GM19328 (cell line): ENCODE measurements around the gene NOTO.
"Not testable (repeated sequence)": the region's sequence is repeated elsewhere in the genome, so short reads cannot be mapped to it uniquely, and the experiment has no call there.

Source experiments
- ATAC-seq: cut with Tn5 transposase; IDR thresholded peaks from one replicate; pipeline ENCODE4 v1.9.1; 2021; ENCODE audit warnings: mild to moderate bottlenecking, moderate library complexity; ENCODE audit not compliant: unreplicated experiment

The NOTO gene

DNA sequence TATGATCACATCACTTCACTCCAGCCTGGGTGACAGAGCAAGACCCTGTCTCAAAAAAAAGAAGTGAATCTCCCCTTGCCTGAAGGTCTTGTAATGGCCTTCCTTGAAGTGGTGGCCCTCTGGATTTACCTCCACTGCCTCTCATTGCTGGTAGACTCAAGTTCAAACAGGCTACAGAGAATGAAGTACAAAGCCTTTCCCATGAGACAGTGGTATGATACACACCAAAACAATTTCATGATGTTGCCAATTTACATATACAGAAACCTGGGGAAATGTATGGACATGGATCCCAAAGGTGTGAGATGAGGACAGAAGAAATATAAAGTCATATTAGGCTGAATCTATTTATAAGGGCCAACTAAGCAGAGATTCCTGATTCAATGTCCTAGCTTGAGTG is 4.8 kb upstream of the NOTO start:
- no peak for ATAC-seq

DNA sequence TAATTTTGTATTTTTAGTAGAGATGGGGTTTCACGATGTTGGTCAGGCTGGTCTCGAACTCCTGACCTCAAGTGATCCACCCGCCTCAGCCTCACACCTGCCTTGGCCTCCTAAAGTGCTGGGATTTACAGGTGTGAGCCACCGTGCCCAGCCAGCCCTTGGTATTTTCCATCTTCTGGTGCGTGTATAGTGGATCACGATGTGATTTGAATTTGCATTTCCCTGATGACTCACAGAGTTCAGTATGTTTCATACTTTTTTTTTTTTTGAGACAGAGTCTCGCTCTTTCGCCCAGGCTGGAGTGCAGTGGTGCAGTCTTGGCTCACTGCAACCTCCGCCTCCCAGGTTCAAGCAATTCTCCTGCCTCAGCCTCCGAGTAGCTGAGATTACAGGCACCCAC is 2.1 kb upstream of the NOTO start:
- not testable (repeated sequence) for ATAC-seq

DNA sequence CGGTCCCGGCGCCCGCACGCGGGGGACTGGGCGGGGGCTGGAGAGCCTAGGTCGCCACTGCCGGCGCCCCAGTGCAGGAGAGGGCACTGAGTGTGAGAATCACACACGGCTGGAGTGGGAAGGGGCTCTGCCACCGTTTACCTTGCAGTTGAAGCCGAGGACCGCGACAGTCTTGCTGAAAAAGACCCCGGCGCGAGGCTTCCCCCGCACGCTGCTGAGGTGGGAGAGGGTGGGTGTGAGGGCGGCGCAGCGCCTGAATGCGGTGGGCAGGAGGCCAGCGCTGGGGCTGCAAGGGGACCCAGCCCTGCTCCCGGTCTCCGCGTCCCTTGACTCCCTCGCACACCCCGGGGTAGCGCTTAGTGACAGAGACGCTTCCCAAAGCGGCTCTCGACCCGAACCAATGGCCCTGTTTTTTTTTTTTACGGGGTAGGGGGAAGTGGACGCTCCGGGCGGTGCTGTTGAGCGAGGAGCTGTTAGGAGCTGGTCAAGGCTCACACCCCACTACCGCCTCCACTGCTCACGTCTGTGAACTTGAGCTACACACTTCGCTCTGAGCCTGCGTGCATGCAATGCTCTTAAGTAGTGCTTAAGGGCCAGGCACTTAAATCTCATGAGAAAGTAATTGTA is 794 bp downstream of the NOTO start:
- no peak for ATAC-seq

DNA sequence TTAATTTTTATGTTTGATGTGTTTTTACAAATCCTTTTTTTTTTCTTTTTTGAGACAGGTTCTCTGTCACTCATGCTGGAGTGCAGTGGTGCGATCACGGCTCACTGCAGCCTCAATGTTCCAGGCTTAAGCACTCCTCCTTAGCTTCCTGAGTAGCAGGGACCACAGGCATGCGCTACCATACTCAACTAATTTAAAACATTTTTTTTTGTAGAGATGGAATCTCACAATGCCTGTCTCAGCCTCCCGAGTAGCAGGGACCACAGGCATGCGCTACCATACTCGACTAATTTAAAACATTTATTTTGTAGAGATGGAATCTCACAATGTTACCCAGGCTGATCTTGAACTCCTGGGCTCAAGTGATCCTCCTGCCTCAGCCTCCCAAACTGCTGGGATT is 3.2 kb downstream of the NOTO start:
- no peak for ATAC-seq

DNA sequence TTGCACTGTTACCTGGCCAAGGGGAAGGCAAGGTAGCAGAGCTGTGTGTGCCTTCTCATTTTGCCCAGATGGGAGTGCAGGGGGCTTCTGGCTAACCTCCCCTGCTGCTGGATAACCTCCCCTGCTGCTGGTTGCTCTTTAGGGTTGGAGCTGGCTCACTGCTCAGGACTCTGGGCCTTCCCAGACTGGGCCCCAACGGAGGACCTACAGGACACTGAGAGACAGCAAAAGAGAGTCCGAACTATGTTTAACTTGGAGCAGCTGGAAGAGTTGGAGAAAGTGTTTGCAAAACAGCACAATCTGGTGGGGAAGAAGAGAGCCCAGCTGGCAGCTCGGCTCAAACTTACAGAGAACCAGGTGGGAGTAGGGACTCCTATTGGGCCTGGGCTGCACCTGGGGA is 5.9 kb downstream of the NOTO start:
- ATAC-seq, result no peak

DNA sequence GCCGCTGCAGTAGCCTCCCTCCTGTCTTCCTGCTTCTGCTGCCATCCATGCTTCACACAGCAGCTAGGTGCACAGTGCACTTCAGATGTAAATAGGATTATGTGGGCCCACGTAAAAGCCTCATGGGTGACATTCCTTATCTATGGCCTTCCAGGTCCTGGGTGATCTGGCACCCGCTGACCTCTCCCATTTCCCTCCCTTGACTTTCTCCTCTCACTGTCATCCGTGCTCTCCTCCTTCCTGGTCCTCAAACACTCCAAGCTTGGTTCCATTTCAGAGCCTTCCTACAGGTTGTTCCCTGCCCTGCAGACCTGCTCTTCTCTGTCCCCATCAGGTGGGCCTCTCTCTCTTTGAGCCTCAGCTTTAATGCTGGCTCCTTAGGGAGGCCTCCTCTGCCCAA is 7.6 kb downstream of the NOTO start:
- no peak for ATAC-seq

DNA sequence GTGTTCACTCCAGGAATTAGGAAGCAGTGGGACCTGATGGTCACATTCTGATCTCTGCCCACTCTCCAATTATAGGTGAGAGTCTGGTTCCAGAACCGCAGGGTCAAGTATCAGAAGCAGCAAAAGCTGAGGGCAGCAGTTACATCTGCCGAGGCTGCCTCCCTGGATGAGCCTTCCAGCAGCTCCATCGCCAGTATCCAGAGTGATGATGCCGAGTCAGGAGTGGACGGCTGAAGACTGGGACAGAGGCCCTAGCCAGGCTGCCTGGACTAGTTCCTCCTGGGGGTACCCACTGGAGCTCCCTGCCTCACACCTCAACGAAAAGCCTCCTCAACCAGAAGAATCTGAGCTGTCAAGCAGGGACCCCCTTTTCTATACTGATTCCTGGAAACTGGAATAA is 8.3 kb downstream of the NOTO start:
- no peak for ATAC-seq

DNA sequence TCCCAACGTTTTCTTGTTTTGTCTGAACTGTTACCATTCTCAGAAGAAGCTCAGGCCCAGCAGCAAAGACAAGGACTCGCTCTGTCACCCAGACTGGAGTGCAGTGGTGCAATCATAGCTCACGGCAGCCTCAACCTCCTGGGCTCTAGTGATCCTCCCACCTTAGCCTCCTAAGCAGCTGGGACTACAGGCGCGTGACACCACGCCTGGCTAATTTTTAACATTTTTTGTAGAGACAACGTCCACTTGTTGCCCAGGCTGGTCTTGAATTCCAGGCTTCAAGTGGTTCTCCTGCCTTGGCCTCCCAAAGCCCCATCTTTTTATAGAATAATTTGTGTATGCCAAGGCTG is 9.7 kb downstream of the NOTO start:
- ATAC-seq, result no peak

DNA sequence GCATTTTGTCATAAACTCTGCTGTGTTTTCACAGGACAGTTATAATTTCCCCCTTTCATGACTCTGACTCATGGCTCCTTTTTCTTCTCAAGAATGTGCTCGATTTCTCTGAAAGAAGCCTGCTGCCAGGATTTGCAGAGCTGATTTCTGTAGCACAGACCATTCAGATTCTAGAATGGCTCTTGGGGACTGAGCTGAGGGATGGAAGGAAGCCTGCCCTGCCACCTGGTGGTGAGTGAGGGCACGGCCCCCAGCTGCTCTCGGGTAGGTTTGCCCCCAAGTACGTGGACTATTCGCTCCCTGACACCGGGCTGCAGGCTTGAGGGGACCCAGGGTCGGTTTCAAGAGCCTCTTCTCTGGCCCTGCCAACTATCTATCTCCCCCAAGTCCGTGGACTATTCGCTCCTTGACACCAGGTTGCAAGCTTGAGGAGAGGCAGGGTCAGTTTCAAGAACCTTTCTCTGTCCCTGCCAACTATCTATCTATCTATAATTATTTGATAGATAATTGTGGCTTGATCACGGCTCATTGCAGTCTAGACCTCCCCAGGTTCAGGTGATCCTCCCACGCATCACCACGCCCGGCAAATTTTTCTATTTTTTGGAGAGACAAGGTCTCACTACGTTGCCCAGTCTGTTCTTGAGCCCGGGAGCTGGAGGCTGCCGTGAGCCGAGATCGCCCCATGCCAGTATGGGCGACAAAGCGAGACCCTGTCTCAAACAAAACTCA is 10.2 kb downstream of the NOTO start:
- peak; percentile 60 for ATAC-seq

DNA sequence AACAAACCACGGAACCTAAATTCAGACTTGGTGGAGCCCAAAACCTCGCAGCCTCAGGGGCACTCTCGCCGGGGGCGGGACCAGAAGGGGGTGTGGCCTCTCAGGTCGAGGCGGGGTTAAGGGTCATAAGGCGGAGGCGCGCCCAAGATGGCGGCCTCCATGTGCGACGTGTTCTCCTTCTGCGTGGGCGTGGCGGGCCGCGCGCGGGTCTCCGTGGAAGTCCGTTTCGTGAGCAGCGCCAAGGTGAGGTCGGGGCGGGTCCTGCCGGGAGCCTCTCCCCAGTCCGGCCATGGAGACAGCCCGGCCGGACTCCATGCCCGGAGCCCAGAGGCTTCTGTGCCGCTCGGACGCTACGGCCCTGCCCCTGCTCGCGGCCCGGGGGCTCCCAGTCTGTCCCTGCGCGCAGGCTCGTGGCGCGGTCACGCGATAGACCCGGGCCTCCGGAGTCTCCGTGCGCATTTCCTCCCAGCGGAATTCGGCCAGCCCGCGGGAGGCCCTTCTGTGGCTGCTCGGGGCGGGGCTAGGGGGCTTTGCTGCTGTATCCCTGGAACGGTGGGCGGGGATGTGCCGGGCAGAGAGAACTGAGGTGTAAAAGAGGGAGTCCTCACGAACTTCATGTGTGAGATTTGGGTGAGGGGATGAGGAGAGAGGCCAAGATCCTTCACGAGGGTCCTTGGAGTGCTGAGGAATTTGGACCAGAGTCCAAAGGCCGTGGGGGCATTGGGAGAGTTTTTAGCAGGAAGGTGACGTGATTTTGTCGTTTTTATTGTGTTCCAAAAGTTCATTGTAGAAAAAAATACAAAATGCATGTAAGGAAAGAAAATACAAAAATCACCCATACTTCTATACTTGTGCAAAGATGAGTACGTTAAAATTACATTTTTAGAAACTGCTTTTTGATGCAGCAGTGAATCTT is 12.0 kb downstream of the NOTO start, which contains the start of gene SMYD5:
Gene SMYD5, plus strand, starts transcription at position 126 of the 916 bp plus-strand sequence. Its CDS starts 22 bp downstream, at position 148.
- ATAC-seq, result peak; percentile 92

DNA sequence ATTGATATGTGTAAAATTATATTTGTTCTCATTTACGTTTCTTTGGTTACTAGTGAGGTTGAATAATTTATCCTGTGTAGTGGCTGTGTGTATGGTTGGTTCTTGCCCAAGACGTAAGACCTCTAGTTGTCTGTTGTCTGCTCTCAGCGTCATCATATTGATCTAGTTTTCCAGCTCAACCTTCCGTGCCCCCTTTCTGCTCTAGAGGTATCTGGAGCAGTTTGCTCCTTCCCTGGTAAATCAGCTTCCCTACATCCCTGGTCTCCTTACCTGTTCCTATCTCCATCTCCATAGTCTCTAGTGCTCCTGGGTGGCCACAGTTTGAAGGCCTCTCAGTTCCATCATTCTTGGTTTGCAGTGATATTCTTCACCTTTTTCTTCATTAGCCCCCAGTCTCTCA is 12.9 kb downstream of the NOTO start:
- no peak for ATAC-seq

DNA sequence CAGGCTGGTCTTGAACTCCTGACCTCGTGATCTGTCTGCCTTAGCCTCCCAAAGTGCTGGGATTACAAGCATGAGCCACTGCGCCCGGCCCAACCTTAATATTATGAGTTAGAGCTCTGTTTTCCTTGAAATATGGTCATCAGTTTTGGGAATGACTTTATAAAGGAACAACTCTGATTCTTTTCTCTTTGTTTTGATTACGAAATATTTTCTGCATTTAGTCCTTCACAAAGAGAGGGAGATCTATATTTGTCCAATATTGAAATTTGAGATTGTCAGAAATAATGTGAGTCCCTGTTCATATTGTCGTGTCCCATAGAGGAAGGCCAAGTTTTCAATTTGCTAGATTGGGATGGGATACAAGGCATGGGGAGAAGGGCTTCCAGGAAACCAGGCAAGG is 14.8 kb downstream of the NOTO start:
- ATAC-seq, result no peak

DNA sequence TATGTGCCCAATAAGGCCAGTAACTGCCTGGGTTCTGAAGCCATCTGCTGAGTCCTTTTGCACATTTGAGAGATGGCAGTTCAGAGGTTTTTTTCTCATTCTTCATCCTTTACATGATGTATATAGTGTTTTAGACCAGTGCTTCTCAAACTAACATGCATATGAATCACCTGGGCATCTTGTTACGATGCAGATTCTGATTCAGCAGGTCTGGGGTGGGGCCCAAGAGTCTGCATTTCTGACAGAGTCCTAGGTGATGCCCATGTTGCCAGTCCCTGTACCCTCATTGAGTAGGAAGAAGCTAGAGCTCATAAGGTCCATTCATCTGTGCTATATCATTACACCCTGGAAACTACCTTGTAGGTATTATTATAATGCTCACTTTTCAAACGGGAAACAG is 15.5 kb downstream of the NOTO start:
- no peak for ATAC-seq

DNA sequence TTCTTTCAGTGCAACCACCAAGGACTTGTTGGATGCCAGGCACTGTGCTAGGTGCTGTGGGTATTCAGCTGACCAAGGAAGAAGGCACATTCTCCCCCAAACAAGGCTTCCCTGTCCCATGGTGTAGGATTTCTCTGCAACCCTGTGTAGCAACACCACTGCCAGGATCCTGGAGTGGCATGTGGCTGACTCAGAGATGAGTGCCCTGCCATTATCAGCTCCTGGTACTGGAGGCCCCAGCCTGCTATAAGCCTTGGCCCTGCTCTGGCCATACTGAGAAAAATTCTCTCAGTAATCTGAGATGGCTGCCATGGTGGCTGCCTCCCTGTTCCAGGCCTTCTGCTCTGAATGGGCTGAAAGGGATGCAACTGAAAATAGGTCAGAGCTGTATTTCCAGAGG is 15.9 kb downstream of the NOTO start:
- ATAC-seq, result no peak

DNA sequence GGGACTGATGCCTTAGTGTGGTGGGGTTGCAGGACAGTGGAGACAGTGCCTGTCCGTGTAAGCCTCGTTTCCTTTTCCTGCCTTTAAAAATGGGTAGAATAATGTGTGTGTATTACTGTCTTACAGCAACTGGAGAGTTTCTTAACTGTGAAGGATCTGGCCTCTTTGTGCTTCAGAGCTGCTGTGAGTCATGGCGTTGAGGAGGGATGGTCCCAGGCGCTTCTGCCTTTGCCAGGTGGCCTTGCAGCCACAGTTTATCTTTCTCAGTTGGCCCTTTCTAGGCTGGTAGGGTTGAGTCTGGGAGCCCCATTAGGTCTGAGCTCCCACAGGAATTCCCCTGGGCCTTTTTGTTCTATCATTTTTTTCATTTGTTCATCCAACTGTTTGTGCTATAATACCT is 21.4 kb downstream of the NOTO start:
- ATAC-seq, result no peak

DNA sequence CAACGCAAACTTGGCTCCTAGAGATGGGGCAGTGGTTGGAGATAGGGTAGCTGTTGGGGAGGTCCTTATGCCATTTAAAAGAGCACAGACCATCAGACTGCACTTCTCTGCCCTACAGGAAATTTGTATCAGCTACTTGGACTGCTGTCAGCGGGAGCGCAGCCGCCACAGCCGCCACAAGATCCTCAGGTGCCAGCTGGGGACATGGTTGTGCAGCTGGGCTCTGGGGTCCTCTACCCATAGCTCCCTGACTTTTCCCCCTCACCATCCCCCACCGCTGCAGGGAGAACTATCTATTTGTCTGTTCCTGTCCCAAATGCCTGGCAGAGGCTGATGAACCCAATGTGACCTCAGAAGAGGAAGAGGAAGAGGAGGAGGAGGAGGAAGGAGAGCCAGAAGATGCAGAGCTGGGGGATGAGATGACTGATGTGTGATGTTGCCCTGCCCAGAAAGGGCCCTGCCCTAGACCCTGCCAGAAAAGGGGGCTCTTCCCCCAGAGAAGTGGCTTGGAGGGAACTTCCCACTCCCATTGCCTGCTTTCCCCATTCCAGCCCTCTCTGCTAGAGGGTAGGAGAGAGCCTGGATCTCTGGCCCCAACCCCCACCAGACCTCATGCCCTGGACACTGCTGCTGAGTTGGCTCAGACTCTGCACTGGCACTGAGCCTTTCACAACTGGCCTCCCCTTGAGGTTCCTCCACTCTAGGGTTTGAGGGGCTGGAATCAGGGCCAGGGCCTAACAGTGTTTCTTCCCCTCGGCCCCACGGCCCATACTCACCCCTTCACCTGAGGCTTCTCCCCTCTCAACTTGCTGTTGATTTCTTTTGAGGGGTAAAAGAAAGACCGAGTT is 23.4 kb downstream of the NOTO start:
- ATAC-seq, result no peak

DNA sequence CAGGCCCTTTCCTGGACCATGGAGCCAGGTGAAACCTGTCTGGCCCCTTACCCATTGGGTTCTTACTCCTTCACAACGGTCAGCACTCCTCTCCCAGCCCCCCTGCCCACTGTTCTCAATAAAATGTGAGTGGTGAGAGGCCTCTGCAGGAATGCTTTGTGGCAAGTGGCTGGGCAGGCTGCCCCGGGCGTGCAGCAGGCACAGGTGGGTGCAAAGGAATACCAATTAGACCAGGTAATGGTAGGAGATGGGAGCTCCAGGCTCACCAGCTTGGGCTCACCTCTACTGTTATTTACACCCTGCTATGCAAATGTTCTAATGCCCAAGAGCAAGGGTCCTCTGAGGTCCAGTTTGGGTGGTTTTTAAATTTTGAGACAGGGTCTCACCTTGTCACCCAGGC is 24.7 kb downstream of the NOTO start:
- ATAC-seq, result no peak

DNA sequence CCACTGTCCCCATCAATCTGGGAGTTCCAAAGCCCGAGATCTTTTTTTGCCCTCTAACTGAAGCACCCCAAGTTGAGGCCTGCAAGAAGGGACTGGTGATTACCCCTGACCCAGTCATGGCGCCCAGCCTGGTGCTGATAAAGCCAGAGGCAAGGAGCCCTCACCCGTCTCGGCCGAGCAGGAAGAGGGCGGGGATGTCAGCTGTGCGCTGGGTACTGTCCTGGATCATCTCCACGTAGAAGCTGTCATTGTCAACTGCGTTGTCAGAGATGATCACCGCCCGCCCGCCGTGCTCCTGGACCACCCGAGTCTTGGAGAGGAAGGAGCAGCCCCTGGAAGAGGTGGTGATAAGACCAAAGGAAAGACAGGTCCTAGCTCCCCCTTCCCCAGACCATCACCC is 26.3 kb downstream of the NOTO start:
- ATAC-seq, result no peak

DNA sequence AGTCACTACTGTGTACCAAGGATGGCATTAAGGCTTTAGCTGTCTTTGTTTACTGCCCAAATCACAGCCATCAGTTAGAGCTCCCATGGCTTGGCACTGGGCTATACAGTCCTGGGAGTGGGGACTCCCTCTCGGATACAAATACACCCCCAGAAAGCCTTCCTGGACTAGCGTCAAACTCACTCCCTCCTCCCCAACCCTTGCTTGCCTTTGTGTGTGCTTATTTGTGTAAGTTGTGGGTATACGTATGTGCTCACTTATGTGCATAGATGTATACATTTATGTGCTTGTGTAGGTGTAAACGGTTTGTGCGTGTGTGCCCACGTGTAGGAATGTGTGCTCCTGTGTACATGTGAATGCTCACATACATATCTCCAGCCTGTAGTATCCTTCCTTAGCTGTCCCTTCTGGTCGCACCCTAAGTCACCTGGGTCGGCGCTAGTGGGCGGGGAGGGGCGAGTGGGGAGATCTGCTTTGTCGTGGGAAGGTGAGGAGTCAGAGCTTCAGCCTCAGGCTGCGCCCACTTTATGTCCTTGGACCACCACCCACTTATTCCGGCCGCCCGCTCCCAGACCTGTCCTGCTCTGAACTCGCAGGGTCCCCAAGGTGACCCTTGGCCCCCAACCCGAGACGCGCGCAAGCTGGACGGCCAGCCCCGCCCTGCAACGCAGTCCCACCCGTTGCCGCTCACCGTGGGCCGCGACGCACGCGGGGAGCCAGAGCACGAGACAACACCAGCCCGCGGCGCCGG is 30.2 kb downstream of the NOTO start:
- no peak for ATAC-seq
